Activated naive CD4-positive, alpha-beta T cell treated with Interleukin-2 at 50 U/mL for 16 hours (primary cell): ENCODE data around the gene IL4I1.

Experiments
- DNase-seq: peaks from one replicate; pipeline ENCODE4 v3.0.0-alpha.2; 2020

The IL4I1 gene

GRCh38 chr19:49924004-49924880, 27.6 kb upstream of the IL4I1 start:
- no peak for DNase-seq

DNA sequence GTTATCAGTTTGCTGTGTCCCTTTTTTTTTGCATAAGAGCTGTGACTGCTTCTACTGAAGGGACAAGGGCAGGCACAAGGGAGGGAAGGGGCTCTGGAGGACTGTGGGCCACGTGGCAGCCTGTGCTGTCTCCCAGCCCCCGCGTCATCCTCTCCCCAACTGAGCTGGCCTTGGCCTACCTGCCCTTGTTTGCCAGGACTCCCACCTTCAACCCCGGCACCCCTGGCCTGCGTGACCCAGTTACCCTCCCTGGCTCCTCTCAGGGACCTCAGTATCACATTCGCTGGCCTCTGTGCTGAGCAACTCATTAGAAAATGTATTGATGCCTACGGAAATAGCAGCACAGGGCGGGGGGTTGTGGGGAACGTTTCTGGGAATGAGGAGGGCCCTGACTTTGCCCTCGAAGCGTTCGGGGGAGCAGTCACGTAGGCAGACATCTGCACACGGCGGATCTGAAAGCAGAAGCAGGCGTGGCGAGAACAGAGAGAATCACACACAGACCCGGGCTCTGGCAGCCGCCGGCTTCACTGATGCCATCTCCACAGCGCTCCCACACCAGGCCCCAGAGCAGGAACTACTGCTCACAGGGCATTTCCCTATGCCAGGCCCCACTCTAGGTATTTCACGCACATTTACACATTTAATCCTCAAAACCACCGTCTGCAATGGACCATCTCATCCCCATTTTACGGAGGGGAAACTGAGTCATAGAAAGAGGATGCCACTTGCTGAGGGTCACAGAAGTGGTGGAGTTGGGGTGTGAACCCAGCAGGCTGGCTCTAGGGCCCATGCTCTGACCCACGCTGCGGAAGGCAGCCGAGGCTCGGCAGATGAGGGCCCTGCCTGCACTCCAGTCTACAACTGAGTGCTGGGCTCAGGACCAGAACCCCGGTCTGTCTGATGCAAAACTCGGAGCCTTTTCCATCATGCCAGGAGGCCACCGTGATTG, 26.6 kb upstream of the IL4I1 start:
- no peak for DNase-seq

DNA sequence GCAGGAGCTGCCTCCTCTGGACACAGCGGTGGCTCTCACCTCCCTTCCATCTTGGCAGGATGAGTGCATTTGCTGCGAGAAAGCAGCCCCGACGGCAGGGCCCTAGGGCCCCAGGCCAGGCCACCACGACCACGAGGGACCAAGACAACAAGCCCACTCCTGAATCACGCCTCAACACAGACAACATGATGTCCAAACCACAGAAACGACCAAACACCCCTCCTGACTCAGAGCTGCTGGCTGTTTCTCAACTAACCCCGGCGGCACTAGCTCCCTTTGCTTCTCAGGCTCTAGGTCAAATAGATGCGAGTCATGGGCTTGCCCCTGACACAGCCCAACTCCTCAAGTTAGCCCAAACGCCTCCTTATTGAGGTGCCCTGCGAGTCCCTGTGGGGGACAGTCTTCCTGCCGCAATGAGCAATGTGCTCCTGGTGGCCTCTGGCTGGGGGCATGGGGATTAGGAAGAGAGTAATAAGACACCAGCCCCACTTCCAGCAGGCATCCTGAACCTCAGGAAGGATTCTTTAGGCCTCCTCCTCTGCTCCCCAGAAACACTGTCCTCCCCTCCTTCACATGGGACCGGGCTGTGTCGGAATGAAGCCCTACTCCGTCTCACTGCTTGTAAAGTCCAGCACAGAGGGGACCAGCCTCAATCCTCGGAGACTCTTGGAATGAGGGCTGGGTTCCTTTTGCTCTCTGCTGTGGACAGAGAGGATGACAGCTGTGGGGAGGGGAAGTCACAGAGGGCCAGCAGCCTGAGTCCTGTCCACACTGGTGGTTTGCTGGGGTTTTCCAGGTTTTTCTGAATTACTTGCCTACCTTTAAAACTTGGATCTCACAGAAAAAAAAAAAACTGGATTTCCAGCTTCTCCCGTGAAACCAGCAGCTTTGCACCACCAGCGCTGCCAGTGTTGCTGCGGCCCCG, 25.4 kb upstream of the IL4I1 start:
- DNase-seq, result no peak

DNA sequence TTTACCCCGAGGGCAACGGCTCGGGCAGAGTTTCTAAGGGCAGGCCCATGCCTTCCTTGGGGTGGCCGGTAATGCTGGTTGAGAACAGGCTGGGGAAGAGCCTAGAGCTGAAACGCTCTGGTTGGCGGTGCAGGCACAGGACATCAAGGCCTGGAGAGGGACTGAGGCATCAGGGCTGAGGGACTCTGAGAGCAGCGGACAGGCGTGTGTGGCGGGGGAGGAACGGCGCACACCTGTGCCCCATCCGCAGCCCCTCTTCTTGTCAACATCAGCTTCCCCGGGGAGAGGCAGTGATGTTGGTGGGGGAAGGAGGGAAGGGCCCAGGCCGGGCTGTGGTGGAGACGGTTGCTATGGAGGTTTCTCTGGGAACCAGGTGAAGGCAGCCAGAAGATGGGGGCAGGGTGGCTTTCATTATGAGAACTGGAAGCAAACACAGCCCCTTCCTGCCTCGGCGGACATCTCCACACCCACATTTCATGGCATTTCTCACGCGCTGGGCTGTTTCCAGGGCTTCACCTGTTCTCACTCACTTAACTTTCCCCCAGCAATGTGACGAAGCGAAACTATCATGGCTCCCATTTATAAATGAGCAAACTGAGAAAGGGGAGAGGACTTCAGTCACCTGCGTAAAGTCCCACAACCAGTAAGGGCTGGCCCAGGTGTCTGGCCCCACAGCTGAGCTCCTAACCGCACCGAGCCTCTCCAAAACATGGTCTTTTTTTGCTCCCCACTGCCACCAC, 24.1 kb upstream of the IL4I1 start:
- no peak for DNase-seq

- DNase-seq, result no peak
Observed at GRCh38 chr19:49918089-49918488, 21.4 kb upstream of the IL4I1 start.

- no peak for DNase-seq
Observed at GRCh38 chr19:49916839-49917733, 20.4 kb upstream of the IL4I1 start.

GRCh38 chr19:49915271-49915670, 18.6 kb upstream of the IL4I1 start:
- DNase-seq, result no peak

DNA sequence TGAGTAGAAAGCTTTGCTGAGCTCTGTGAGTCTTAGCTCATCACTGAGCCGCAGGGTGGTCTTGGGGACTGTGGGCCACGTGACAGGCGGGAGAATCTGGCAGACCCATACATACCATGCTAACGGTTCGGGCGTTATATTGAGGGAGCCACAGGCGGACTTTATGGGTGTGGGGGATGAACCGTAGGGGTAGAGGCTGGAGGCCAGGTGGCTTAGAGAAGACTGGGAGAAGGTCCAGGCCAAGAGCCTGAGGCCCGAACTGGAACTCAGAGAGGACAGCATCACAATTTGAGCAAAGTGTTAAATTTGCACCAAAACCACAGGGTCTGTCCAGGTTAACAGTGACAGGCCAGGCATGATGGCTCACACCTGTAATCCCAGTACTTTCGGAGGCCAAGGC, 17.0 kb upstream of the IL4I1 start:
- no peak for DNase-seq

- no peak for DNase-seq
Observed at GRCh38 chr19:49912965-49913685, 16.4 kb upstream of the IL4I1 start.

DNA sequence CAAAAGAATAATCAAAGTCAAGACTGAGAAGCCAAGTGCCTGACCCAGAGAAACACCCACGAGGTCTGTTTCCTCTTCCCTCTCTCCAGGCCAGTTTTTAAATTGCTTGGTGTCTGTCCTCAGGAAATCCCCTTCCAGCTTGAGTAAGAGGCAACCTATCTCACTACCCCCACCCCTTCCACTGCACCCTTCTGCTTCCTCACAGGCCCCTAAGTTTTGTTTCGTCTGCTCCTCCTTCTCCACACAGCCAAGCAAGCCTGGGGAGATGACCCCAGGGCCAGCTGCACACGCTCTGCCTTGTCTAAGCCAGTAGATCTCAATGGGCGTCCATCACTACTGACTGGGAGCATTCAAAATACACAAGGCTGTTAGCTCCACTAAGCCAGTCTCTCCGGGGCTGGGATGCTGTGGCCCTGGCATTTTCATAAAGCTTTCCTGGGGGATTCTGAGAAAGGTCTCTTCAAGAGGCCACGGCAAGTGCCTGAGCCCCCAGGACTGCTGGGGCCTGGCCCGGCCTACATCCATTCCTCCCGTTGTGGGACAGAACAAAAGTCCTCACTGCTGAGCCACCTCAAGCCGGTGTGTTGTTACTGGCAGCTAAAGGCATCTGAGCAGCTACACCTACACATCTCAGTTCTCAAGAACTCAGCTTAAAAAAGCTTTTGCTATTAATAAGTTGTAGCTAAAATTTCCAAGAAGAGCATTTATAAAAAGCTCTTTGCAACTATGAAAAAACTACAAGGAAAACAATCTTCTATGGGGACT, 14.9 kb upstream of the IL4I1 start:
- peak; percentile 31 for DNase-seq

DNA sequence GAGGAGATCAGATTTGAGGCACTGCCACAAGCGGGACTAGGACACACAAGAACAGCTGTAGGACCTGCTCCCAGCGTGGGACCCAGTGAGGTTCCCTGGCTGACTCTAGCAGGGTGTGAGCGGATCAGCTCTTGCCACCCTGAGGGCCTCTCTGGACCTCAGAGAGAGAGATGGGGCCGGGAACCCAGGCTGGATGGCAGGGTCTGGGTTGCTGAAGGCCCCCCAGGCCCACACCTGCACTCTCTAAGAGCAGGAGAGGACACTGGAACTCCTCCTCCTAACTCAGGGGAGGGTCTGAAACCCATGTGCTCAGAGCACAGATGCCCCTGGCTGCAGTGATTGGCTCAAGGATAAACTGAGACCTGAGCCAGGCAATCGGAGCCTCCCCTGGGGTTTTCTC, 13.5 kb upstream of the IL4I1 start:
- no peak for DNase-seq

- DNase-seq, result no peak
Observed at GRCh38 chr19:49908480-49909420, 12.1 kb upstream of the IL4I1 start.

DNA sequence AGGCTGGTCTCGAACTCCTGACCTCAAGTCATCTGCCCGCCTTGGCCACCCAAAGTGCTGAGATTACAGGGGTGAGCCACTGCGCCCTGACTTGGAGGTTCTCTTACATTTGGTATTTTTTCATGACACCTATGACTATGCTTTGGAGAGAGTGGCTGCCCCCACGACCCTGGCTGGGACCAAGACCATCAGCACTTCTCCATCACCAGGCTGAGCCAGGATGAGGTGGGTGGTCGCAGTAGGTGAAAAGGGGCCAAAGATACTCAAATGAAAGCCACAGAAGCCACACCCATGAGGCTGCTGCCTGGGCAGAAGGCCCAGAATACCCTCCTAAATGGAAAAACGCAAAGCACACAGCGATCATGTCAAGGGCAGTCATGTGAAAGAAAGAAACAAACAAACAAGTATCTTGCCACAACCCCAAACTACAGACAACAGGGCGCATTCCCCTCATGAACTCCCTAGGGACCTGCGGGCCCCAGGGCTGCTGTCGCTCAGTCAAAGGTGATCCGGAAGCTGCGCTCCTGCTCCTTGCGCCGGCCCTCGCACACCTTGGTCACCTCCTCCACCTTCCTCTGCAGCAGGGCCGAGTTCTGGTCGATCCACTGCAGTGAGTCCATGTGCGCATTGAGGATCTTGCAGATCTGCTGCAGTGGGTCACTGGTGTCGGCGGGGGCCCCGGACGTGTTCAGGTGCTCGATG, 11.2 kb upstream of the IL4I1 start:
- DNase-seq, result no peak

DNA sequence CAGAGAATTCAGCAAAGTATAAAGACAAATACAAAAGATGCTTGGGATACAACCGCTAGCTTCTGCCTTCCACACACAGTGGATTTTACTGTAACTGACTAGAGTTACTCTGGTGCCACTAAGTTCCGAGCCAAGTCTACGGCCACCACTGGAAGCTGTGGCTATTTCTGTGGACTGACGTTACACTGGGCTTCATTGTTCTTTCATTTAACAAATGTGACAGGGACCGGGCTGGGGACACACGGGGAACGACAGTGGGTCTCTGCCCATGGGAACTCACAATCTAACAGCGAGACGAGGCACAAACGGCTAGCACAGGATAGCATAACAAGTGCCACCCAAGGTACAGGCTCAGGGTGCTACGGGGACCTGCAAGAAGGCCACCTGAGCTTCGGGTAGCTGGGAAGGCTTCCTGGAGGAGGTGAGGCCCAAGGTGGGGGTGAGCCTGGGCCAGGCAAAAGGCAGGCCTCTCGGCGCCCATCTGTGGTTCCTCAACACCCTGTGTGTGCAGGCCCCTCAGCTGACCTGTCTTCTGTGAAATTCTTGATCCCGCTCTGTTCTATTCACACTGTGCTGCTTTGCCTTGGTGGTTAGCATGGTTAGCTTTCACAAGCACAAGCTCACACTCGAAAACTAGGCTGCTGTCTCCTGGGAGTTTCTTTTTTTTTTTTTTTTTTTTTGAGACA, 10.3 kb upstream of the IL4I1 start:
- no peak for DNase-seq

GRCh38 chr19:49904136-49904535, 7.4 kb upstream of the IL4I1 start:
- DNase-seq, result no peak

DNA sequence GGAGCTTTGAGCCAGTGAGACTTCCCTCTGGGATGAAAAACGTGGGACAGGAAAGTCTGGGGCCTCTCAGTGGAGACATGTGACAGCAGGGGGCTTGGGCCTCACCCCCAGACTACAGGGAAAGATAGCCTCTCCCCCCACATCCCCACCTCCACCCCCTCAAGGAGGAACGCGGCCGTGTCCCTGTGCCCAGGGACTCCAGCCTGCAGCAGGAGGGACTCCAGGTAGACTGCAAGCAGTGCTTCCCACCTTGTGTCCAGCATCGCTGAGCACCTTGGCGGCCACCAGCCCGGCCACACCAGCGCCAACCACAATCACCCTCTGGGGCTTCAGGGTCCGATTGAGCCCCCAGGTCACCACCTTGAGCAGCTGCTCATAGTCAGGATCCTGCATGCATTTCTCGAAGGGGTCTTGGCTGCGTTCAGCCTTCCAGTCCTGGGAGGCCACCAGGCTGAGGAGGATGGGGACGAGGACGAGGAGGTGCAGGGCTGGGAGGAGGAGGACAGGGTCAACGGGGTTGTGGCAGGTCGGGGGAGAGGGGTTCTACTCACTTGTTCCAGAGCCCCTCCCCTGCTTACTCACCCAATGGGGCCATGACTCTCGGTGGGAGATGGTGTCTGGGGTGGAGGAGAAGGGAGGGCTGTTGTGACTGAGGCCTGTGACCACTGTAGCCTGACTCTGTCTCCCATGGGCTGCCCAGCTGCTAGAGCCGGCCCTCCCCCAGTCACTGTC, 955 bp downstream of the IL4I1 start:
- DNase-seq, result no peak
